Measurements from ENCODE around the gene THBS3.
"Not testable (repeated sequence)": the region's sequence is repeated elsewhere in the genome, so short reads cannot be mapped to it uniquely, and the experiment has no call there.

THBS3 gene

DNA sequence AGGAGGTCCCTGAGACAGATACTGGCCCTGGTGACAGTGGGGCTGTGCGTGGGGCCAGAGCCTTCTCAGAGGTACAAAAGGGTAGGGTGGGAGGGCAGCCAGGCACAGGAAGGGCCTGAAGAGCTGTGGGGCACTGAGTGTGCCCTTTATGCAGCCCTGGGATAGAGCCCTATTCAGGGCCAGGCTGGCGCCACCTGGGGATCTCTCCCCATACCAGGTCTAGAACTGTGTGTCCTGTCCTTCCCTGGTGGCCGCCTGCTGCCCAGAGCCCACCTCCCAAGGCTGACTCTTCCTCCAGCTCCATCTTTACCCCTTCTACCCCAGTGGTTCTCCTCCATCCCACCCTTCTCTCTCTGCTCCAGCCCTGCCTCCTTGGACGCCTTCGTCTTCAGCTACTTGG, 25.8 kb upstream of the THBS3 start:
- not testable (repeated sequence) for DNase-seq

DNA sequence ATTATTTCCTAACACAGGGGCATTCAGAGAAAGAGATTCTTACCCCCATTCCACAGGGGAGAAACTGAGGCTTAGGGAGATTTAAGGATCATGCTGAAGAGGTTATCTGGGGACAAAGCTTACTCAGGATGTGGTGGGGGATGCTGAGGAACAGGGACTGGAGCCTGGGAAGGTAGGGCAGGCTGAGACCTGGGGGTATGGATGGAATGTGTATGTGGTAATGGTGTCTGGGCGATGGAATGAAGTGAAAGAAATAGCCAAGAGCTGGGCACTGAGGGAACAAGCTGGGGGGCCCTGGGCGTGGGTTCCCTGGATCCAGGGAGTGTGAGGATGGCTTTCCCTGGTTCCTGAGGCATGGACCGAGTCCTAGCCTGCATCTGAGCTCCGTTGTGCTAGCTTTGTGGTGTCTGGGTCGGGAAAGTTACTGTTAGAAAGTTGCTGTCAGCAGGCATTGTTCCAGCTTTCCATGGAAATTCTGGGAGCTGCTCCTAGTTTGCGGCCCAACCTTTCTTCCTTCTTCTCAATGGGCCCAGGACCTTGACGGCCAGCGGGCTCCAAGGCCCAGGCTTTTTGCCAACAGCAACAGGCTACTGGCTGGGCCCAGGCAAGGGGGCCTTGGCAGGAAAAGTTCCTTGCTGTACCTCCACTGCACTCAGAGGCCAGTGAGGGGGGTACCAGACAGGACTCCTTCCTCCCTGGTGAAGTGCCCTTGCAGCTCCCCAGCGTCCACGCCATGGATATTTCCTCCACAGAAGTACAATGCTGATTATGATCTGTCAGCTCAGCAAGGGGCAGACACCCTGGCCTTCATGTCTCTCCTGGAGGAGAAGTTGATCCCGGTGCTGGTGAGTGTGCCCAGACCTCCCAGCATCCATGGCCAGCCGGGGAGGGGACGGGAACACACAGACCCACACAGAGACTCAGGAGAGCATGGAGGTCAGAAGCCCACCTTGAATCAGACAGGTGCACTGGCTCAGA, 24.6 kb upstream of the THBS3 start:
- not testable (repeated sequence) for DNase-seq

DNA sequence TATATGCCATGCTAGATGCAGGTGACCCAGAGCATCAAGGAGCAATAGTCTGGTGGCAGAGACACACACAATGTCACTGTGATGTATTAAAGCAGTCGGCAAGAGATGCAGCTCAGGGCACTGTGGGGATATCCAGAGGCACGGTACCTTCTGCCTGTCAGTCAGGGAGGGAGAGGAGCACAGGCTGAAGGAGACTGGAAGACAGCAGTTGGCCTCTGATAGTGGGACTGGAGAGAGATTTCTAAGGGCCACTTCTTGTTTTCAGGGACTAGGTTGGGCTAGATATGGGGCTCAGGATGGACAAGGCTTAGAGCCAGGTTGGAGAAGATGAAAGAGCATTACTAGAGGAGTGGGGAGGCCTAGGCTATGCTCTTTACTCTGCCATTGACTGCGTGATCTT, 23.6 kb upstream of the THBS3 start:
- DNase-seq = not testable (repeated sequence)

GRCh38 chr1:155228096-155228427, 20.4 kb upstream of the THBS3 start:
- DNase-seq = no peak

GRCh38 chr1:155227261-155228095, 19.8 kb upstream of the THBS3 start:
- peak; percentile 99 to 100 for DNase-seq

GRCh38 chr1:155226910-155227260, 19.2 kb upstream of the THBS3 start:
- DNase-seq = peak in 1 of 2 donors; percentile 30

- DNase-seq = peak; percentile 81 to 95
These were observed 18.7 kb upstream of the THBS3 start for GRCh38 chr1:155226188-155226909.

GRCh38 chr1:155225404-155225759, 17.7 kb upstream of the THBS3 start:
- DNase-seq = not testable (repeated sequence)

- DNase-seq = no peak
These were observed 15.3 kb upstream of the THBS3 start for GRCh38 chr1:155223047-155223446.

DNA sequence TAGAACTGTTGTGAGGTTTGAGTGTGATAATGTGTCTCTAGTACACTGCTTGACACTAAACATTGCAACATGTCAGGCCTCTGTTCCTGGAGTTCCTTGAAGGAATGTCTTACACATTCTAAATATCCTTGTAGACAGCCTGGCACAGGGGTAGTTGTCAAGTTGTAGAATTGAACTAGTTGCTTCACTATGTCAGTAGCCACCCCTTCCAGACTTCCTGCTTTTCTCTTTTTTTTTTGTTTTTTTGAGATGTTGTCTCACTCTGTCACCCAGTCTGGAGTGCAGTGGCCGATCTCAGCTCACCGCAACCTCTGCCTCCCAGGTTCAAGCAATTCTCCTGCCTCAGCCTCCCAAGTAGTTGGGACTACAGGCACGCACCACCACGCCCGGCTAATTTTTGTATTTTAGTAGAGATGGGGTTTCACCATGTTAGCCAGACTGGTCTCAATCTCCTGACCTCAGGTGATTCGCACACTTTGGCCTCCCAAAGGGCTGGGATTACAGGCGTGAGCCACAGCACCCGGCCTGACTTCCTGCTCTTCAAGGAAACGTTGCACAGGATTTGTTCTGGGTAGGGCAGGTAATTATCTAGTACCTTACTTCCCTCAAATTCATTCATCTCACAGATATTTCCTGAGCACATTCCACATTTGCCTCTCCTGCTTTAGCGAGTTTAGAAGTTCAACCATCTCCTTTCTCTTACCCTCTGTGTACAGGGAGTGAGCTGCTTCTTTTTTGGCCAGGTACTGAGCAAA, 12.7 kb upstream of the THBS3 start:
- not testable (repeated sequence) for DNase-seq

- DNase-seq = no peak
These were observed 11.9 kb upstream of the THBS3 start for GRCh38 chr1:155219592-155220031.

GRCh38 chr1:155218854-155219591, 11.3 kb upstream of the THBS3 start:
- no peak for DNase-seq

DNA sequence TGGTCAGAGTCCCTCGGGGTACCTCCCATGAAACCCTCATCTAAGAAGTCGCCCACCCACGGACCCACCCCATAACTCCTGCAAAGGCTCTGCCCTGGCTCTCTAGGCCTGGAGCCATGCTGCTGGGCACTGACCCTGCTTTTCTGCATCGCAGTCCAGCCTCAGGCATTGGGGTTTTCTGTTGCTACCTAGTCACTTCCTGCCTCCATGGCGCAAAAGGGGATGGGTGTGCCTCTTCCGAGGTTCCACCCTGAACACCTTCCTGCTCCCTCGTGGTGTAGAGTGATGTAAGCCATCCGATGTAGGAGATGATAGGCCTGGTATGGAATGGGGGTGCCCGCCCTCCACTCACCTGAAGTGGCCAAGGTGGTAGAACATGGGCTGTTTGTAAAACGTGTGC, 7.0 kb upstream of the THBS3 start:
- DNase-seq = not testable (repeated sequence)

DNA sequence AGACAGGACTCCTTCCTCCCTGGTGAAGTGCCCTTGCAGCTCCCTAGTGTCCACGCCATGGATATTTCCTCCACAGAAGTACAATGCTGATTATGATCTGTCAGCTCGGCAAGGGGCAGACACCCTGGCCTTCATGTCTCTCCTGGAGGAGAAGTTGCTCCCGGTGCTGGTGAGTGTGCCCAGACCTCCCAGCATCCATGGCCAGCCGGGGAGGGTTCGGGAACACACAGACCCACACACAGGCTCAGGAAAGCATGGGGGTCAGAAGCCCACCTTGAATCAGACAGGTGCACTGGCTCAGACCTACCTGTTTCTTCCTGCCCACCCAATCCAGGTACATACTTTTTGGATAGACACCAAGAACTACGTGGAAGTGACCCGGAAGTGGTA, 4.3 kb upstream of the THBS3 start:
- DNase-seq = not testable (repeated sequence)

DNA sequence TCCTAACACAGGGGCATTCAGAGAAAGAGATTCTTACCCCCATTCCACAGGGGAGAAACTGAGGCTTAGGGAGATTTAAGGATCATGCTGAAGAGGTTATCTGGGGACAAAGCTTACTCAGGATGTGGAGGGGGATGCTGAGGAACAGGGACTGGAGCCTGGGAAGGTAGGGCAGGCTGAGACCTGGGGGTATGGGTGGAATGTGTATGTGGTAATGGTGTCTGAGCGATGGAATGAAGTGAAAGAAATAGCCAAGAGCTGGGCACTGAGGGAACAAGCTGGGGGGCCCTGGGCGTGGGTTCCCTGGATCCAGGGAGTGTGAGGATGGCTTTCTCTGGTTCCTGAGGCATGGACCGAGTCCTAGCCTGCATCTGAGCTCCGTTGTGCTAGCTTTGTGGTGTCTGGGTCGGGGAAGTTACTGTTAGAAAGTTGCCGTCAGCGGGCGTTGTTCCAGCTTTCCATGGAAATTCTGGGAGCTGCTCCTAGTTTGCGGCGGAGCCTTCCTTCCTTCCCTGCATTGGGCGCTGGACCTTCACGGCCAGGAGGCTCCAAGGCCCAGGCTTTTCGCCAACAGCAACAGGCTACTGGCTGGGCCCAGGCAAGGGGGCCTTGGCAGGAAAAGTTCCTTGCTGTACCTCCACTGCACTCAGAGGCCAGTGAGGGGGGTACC, 3.8 kb upstream of the THBS3 start:
- DNase-seq = not testable (repeated sequence)

DNA sequence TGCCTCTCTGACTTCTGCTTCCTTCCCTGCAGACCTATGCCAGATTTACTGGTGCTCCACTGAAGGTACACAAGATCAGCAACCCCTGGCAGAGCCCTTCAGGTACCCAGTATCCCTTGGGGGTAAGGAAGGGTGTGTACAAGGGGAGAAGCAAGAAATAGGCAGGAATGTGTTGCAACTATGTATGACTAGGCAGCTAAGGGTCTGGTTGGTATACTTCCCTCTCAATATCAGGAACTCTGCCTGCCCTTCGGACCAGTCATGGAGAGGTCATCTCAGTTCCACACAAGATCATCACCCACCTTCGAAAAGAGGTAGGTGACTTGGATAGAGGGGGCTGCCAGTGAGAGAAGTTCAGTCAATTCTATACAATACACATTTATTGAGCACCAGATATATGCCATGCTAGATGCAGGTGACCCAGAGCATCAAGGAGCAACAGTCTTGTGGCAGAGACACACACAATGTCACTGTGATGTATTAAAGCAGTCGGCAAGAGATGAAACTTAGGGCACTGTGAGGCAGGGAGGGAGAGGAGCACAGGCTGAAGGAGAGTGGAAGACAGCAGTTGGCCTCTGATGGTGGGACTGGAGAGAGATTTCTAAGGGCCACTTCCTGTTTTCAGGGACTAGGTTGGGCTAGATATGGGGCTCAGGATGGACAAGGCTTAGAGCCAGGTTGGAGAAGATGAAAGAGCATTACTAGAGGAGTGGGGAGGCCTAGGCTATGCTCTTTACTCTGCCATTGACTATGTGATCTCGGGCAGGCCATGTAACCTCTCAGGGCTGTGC, 2.8 kb upstream of the THBS3 start:
- DNase-seq = no peak

DNA sequence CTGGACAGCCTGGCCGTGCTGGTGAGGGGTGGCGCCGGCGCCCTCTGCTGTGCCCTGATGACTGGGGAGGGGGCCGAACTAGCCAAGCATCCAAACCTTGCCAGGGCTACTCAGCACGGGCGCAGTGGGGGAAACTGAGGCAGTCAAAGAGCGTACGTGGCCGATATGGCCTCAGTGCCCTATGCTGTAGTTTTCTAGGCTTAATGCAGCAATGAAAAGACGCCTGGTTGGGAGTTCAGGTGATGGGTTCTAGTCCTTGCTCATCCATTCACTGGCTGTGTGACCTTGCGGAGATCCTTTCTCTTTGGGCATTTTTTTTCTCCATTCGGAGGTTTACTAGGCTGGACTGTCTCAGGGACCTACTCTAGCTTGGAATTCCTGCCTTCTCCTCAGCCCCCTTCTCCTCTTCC, 1.6 kb upstream of the THBS3 start:
- no peak for DNase-seq

GRCh38 chr1:155208541-155209311, 1.0 kb upstream of the THBS3 start, which contains the start of gene MTX1:
TSS of gene MTX1 (plus strand) at chr1:155208695. CDS start at chr1:155208805, 110 bp downstream.
- DNase-seq = peak; percentile 81 to 84
